GM23338 (cell line): ENCODE results near the gene RGL2.

Experiments
- CTCF ChIP-seq, 2 experiments: fragments of 200-600 bp in 1 of 2; sonication (generic) in 1 of 2; conservative IDR thresholded peaks; 2 replicates each; pipeline versions ENCODE4 v1.5.1 to v1.6.1; 2016 to 2017; ENCODE audit warnings: antibody characterized with exemption in 2 of 2, low read depth in 2 of 2, mild to moderate bottlenecking in 2 of 2, moderate library complexity in 1 of 2
- EZH2 ChIP-seq: fragments of 200-600 bp; sonication (generic); IDR thresholded peaks from one replicate; pipeline ENCODE4 v1.8.0; 2017; ENCODE audit warnings: antibody characterized with exemption, mild to moderate bottlenecking, low read depth; ENCODE audit not compliant: unreplicated experiment
- EZH2phosphoT487 ChIP-seq: fragments of 200-600 bp; sonication (generic); IDR thresholded peaks from one replicate; pipeline ENCODE4 v1.8.1; 2018; ENCODE audit warnings: antibody characterized with exemption; ENCODE audit not compliant: unreplicated experiment

- TF ChIP-seq CTCF (conservative IDR thresholded peaks at IDR 0.05; ENCODE audit: low read depth in 2 of 2), result no peak
- no peak for TF ChIP-seq EZH2phosphoT487
- TF ChIP-seq EZH2, result no peak
Measured at GRCh38 chr6:33336495-33336894, 37.8 kb upstream of the RGL2 start.
